Measurements from ENCODE around the gene DBI.
A peak's percentile ranks its signal among the peaks of the same experiment; 100 is the strongest.

DBI gene

DNA sequence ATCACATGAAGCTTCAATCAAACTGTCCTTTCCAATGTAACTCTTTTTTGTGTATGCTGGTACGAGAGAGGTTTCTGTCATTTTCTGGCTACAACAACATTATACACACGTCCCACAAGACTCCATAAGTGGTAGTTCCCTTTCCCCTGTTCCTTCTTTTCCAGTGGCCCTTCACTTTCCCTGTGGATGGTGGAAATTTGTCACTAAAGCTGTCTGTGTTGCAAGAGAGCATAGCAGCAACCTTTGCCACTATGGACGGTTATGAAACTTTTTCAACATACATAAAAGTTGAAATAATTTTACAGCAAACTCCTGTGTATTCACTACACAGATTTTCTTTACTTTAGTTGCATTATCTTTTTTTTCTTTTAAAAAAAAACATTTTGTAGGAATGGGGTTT is 18.7 kb downstream of the DBI start:
- TF ChIP-seq EGR1 (IDR thresholded peaks at IDR 0.05): no peak
- TF ChIP-seq YY1 (IDR thresholded peaks at IDR 0.05; ENCODE audit: low read depth): no peak
- no peak for TF ChIP-seq NFIC (IDR thresholded peaks at IDR 0.05)
- TF ChIP-seq RAD21 (IDR thresholded peaks at IDR 0.05; ENCODE audit: low read depth): no peak
- TF ChIP-seq TEAD4 (IDR thresholded peaks at IDR 0.05): no peak
- TF ChIP-seq CREB1 (IDR thresholded peaks at IDR 0.05; ENCODE audit: low read depth): no peak
- no peak for TF ChIP-seq TAF1 (IDR thresholded peaks at IDR 0.05; ENCODE audit: low read depth)
- no peak for TF ChIP-seq TCF12 (IDR thresholded peaks at IDR 0.05; ENCODE audit: low read depth)
- no peak for TF ChIP-seq FOXM1 (IDR thresholded peaks at IDR 0.05; ENCODE audit: borderline replicate concordance, low read depth)
- TF ChIP-seq, protein P1, sequence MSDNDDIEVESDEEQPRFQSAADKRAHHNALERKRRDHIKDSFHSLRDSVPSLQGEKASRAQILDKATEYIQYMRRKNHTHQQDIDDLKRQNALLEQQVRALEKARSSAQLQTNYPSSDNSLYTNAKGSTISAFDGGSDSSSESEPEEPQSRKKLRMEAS (IDR thresholded peaks at IDR 0.05): no peak
- TF ChIP-seq EP300 (IDR thresholded peaks at IDR 0.05; ENCODE audit: borderline replicate concordance): no peak
- TF ChIP-seq, protein P2, sequence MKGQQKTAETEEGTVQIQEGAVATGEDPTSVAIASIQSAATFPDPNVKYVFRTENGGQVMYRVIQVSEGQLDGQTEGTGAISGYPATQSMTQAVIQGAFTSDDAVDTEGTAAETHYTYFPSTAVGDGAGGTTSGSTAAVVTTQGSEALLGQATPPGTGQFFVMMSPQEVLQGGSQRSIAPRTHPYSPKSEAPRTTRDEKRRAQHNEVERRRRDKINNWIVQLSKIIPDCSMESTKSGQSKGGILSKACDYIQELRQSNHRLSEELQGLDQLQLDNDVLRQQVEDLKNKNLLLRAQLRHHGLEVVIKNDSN (IDR thresholded peaks at IDR 0.05): no peak
- no peak for TF ChIP-seq ZBTB7A (IDR thresholded peaks at IDR 0.05; ENCODE audit: low read depth)
- TF ChIP-seq REST (IDR thresholded peaks at IDR 0.05; ENCODE audit: low read depth): no peak
- no peak for TF ChIP-seq CEBPB (IDR thresholded peaks at IDR 0.05)

DNA sequence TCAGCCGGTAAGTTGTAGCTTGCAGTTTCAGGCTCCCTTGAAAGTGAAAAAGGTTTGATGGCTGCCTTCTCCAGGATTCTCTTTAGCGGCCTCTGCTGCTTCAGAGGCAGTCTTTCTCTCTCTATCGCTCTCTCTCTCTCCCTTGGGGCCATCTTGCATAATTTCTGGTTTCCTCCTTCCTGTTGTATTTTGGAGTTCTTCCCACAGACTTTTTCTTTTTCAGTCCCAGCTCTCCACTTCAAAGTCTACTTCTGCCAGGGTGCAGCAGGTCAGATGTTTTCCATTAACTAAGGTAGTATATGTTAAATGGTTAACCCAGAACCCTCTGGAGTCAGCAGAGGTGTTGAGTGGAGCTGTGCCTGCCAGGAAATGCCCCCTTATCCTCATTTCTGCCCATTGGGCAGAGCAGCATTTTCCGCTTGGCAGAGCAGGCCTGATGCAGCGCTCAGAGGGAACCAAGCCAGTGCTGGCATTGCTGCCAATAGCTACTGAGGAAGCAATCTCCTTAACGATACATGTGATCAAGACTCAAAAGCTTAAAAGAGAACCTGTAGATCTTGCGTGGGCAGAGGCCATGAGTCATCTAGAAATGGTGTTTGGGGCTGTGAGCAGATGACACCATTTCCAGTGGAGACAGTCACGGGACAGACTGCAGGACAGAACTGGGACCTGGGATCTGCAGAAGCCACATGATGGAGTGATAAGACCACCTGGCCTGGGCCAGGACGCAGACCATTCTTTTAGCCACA is 20.8 kb downstream of the DBI start:
- TF ChIP-seq TAF1 (IDR thresholded peaks at IDR 0.05; ENCODE audit: low read depth) (no peak), ZBTB7A (IDR thresholded peaks at IDR 0.05; ENCODE audit: low read depth) (no peak), YY1 (IDR thresholded peaks at IDR 0.05; ENCODE audit: low read depth) (no peak), FOXM1 (IDR thresholded peaks at IDR 0.05; ENCODE audit: borderline replicate concordance, low read depth) (no peak), CEBPB (IDR thresholded peaks at IDR 0.05) (no peak), TEAD4 (IDR thresholded peaks at IDR 0.05) (no peak), RAD21 (IDR thresholded peaks at IDR 0.05; ENCODE audit: low read depth) (no peak), EP300 (IDR thresholded peaks at IDR 0.05; ENCODE audit: borderline replicate concordance) (no peak), EGR1 (IDR thresholded peaks at IDR 0.05) (no peak), NFIC (IDR thresholded peaks at IDR 0.05) (no peak), CREB1 (IDR thresholded peaks at IDR 0.05; ENCODE audit: low read depth) (no peak)
- TF ChIP-seq, protein P1 (IDR thresholded peaks at IDR 0.05): no peak
- TF ChIP-seq, protein P2 (IDR thresholded peaks at IDR 0.05): no peak

GRCh38 chr2:119389615-119390306 is 23.0 kb downstream of the DBI start:
- TF ChIP-seq CEBPB (IDR thresholded peaks at IDR 0.05) (peak; percentile 47; the same call in 1 of the 2 replicates), NFIC (IDR thresholded peaks at IDR 0.05) (peak; percentile 47), EGR1 (IDR thresholded peaks at IDR 0.05) (no peak)

GRCh38 chr2:119393971-119394748 is 27.4 kb downstream of the DBI start:
- TF ChIP-seq TAF1 (IDR thresholded peaks at IDR 0.05; ENCODE audit: low read depth) (no peak), TEAD4 (IDR thresholded peaks at IDR 0.05) (no peak), FOXM1 (IDR thresholded peaks at IDR 0.05; ENCODE audit: borderline replicate concordance, low read depth) (no peak), ZBTB7A (IDR thresholded peaks at IDR 0.05; ENCODE audit: low read depth) (no peak), RAD21 (IDR thresholded peaks at IDR 0.05; ENCODE audit: low read depth) (no peak), CREB1 (IDR thresholded peaks at IDR 0.05; ENCODE audit: low read depth) (no peak), CEBPB (IDR thresholded peaks at IDR 0.05) (no peak)
- TF ChIP-seq, protein P1 (IDR thresholded peaks at IDR 0.05): no peak
- TF ChIP-seq, protein P2 (IDR thresholded peaks at IDR 0.05): no peak

- TF ChIP-seq, protein P1 (IDR thresholded peaks at IDR 0.05): no peak
Observed at GRCh38 chr2:119397196-119397595, 30.4 kb downstream of the DBI start.

DNA sequence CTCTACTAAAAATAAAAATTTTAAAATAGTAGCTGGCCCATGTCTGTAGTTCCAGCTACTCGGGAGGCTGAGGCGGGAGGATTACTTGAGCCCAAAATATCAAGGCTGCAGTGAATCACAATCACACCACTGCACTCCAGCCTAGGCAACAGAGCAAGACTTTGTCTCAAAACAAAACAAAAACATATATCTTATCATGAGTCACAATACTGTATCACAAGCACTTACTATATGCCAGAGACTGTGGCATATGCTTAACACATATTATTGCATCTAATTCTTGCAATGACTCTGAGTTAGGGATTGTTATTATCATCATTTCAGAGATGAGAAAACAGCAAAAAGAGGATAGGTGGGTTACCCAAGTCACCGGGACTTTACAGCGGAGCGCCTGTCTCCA is 35.3 kb downstream of the DBI start:
- TF ChIP-seq NFIC (IDR thresholded peaks at IDR 0.05) (no peak), YY1 (IDR thresholded peaks at IDR 0.05; ENCODE audit: low read depth) (no peak), ZBTB7A (IDR thresholded peaks at IDR 0.05; ENCODE audit: low read depth) (no peak), FOXM1 (IDR thresholded peaks at IDR 0.05; ENCODE audit: borderline replicate concordance, low read depth) (no peak), RAD21 (IDR thresholded peaks at IDR 0.05; ENCODE audit: low read depth) (no peak), TEAD4 (IDR thresholded peaks at IDR 0.05) (no peak), TCF12 (IDR thresholded peaks at IDR 0.05; ENCODE audit: low read depth) (no peak), CEBPB (IDR thresholded peaks at IDR 0.05) (no peak), EGR1 (IDR thresholded peaks at IDR 0.05) (no peak), REST (IDR thresholded peaks at IDR 0.05; ENCODE audit: low read depth) (no peak), CREB1 (IDR thresholded peaks at IDR 0.05; ENCODE audit: low read depth) (no peak), TAF1 (IDR thresholded peaks at IDR 0.05; ENCODE audit: low read depth) (no peak), EP300 (IDR thresholded peaks at IDR 0.05; ENCODE audit: borderline replicate concordance) (no peak)
- TF ChIP-seq, protein P1 (IDR thresholded peaks at IDR 0.05): no peak
- TF ChIP-seq, protein P2 (IDR thresholded peaks at IDR 0.05): no peak
